GM15510 (cell line): Measurements from ENCODE around the gene CCDC148.

Experiments used
- POLR2A ChIP-seq: IDR thresholded peaks from 3 replicates; pipeline ENCODE4 v1.6.1; 2011; ENCODE audit warnings: borderline replicate concordance; ENCODE audit not compliant: insufficient read length; ENCODE audit errors: extremely low read depth

CCDC148 gene

DNA sequence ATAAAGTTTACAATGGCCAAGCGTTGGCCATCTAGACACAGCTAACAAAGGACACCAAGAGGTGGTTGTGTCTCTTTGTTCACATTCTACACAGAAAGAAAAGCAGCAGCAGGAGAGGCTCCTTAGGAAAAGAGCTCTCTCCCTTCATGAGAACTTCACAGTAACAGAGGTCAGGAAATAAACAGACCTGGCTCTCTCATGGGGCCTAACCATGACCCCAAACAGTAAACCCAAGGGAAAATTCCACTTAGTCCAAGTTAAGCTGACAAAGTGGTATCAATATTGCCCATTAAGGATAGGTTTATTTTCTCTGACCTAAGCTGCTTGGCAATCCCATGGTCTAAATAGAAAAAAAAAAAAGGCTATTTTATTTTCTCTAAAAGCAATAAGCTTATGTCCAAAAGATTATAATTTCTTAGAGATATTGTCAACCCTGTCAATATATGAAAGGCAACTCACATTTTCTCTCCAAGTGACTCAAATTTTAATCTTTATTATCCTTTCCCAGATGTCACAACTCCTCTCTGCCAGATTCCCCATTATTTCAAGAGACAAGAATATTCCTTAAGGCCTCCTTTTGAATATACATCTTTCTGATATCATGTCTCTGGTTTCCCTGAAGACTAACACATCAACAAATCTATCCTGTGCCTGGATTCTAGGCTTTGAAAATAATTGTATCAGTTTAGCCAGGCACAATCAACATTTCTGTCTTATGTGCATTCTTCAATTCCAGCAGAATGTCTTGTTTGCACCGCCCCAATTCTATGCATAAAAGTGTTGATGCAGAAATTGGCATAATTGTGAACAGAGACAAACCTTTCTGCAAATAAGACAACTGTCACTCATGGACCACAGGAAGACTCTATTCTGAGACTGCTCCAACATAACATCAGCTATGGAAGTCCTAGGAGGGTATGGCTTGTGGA, 263.8 kb downstream of the CCDC148 start:
- TF ChIP-seq POLR2A: no peak

DNA sequence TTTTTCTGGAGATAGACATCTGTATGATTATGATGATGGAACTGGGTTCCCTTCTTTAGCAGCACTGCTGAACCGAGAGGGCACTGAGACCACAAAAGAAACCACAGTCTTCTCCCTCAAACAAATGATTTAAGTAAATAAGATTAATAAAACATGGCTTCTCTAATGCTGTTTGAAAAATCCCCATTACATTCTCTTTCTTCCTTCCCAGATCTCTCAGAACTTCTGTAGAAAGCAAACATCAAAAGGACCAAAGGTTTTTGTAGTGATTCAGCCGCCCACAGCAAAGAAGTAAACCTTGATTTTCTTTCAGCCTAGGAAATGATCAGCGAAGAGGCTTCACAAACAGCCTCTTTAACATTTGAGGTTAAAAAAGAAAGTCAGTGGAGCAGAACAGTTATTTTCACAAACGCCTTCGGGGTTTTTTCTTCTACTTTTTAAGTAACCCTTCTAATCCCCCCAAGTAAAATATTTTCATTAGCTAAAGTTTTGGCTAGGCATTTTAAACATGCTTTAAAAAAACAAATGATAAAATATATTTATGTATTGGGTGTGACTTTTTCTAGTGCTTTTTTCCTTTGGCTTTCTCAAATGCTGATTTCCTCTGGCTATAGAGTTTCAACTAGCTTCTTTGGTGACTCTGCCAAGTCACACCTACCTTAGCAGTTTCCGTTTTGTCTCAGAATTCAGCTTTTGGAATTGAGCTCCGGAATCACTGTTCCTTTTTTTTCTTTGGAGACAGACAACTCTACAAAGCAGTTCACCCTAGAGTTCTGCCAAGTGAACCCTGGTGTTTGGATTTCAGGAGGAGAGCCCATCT, 265.3 kb downstream of the CCDC148 start:
- no peak for TF ChIP-seq POLR2A

DNA sequence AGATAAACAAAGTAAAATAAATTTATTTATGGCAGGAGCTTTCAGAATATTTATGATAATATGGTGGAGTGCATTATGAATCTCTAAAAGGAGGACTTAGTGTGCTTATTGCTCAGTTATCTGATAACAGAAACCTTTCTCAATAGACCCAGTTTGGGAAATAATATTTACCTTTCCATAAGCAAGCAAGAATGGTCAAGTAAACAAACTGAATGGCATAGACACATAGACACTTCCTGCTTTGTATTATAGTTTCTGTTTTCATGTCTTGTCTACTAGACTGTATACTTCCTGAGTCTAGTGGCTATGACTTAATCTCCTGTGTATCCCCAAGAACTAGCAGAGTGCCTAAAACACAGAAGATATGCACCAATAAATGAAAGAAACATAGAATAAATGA, 267.0 kb downstream of the CCDC148 start:
- no peak for TF ChIP-seq POLR2A

DNA sequence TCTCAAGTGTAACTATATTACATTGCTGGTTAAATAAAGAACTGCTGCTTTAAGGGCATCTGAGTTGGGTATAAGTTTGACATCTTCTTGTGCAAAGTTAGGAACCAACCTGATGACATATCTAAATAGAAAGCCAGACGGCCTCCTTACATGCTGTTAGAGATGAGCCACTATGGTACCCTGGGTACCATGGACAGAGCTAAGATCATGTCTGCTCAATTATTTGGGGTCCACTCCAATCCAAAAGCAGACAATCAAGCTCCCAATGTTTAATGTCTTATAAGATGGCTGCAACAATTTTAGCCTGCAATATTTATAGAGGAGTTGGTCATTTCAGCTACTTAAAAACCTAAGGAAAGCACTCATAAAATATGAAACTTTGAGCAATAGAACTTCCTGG, 268.6 kb downstream of the CCDC148 start:
- no peak for TF ChIP-seq POLR2A

DNA sequence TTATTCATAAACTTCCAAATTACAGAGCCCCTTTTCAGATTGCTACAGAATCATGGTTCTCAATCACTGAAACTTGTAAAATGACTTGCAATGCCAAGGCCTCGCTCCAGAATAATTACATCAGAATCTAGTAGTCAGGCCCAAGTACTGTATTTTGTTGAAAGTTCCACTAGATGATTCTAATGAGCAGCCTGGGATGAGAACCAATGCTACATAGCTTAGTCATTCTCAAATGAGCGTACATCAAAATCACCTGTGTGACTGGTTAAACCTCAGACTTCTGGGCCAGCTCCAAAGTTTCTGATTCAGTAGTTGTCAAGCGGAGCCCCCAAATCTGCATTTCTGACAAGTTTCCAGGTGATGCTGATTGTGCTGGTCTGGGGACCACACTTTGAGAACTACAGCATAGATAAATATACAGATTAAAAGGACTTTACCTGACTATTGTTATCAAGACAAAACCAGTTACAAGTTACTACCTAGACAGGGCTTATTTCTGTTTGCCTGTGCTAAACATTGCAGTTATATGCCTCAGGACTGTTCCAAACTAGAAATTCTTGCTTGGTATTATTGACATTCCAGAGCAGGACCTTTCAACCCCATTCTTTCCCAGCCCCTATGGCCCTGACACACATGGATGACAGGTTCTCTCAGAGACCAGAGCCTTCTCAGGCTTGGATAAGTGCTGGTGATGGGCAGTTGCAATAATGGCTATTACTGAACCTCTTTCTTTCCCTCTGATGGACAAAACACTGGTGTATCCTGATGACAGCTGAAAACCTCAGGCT, 271.8 kb downstream of the CCDC148 start:
- TF ChIP-seq POLR2A: no peak

DNA sequence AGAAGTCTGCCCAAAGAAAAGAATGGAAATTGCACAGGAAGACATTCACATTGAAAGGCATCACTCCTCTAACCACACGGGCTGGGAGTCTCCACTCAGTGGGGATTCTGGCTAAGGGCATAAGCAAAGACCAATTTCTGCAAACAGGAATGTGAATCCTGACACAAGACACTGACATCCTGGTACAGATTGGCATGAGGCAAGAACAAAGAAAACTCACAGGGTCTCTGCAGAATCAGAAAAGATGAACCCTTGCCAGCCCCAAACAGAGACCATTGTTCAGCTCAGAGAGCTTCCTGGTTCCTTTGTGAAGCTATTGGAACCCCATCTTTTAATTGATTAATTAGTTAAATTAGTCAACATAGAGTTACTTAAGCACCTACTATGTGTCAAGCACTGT, 272.6 kb downstream of the CCDC148 start:
- TF ChIP-seq POLR2A: no peak

DNA sequence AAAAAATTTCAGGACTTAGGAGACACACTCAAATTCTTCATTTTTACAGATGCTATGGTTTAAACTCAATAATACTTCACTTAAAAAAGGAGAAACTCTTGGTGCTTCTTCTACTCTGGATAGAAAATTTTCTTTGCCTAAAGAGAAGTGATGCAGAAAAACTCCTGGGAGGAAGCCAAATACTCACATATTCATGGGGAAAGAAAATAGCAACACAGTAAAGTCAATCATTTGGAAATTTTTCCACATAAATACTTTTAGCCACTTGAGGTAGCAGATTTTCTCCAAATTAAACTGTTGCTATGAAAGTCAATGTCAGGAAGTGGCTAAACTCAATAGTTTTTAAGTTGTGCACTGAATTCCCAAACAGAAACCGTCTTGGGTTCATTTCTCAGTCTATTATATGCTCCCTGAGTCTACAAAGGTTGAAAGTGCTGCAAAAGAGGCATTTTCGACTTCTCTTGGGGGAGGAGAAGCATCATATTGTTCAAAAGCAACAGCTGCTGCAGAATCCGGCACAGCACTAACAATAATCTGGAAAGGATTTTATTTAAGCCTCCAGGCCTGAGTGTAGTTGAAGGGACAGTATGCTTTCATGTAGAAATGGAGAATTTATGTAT, 273.8 kb downstream of the CCDC148 start:
- TF ChIP-seq POLR2A: no peak

DNA sequence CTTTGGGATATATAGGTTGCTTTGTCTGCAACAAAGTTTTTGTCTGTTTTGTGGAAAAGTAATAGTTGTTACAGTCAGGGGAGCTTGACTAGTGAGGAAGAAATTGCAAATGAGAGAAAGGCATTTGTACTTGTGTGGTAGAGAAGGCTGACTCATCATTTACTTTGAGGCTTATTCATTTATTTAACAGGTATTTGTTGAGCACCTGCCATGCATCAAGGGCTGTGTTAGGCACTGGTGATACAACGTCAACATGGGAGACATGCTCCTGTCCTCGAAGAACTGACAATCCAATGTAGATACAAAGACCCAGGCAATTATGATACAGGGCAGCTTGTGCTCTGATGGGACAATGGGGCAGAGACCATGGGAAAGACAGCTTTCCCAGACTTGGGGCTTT, 275.4 kb downstream of the CCDC148 start:
- no peak for TF ChIP-seq POLR2A

DNA sequence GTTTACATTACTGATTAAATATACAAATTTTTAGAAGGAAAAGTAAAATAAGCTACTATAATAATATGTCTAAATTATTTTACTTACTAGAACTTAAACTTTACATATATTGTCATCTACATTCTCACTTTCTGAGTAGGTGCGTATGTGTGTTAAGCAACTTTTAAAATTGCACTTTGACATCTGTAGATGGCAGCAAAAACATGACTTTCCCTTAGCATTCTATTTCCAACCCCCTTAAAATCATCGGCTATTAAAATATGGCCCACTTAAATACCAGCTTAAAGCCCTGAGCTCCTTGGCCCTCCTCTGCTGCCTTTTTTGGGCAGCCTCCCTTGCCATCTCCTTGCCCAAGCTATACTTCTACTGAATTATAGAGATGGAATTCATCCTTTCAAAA, 276.9 kb downstream of the CCDC148 start:
- no peak for TF ChIP-seq POLR2A

DNA sequence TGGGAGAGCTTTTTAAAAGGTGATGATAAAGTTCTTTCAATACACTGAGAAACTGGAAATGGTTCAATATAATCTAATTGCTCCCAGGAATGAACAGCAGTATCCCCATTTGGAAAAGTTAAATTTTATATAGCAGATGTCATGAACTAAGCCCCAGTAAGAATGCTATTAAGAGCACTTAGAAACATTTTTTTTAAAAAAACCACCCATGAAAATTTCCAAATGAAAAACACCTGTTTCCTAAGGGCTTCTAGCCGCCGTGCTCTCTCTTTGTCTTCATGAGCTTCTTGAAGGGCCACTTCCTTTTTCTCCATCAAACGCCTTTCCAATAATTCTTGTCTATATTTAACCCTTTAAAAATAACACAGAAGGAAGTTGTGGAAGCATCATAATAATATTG, 277.9 kb downstream of the CCDC148 start:
- no peak for TF ChIP-seq POLR2A

DNA sequence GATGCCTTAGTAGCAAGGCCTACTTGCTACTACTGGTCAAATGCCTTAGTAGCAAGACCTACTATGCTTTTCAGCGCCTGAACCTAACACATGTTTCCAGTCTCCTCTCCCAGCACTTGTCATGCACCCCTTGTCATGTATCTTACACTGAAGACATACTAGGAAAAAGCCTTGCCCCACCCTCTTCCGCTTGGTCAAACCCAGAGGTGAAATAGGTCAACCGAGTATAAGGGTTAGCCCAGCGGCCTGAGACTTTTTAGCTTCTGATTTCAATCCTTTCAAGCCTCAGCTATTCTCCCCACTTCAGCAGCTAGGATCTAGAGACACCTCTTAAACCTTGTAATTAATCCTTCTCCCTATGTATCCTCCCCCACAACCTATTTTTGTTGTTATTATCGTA, 281.6 kb downstream of the CCDC148 start:
- TF ChIP-seq POLR2A: no peak

DNA sequence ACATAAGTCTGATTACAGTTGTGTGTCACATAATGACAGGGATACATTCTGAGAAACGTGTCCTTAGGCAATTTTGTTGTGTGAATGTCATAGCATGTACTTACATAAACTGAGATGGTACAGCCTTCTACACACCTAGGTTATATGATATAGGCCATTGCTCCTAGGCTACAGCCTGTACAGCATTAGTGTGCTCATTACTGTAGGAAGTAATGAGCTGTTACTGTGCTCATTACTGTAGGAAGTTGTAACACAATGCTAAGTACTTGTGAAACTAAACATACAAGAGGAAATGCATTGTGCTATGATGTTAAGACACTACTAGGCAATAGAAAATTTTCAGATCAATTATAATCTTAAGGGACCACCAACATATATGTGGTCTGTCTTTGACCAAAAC, 282.1 kb downstream of the CCDC148 start:
- TF ChIP-seq POLR2A: no peak

DNA sequence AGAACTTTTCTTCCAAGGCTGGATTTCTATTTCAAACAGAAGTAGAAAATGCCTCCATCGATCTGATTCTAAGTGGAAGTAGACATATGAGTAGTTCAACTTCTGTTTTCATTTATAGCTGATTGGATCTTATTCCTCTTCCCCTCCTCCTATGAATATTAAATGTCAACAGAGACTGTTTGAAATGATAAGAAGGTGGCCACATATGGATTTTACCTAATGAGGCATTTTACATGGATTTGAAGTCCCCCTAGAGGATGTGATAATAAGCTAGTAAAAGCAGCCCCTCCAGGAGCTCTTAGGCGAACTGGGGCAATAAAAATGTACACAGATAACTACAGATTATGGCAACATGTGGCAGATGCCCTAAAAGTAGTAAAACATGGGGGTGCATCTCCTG, 283.8 kb downstream of the CCDC148 start:
- no peak for TF ChIP-seq POLR2A

DNA sequence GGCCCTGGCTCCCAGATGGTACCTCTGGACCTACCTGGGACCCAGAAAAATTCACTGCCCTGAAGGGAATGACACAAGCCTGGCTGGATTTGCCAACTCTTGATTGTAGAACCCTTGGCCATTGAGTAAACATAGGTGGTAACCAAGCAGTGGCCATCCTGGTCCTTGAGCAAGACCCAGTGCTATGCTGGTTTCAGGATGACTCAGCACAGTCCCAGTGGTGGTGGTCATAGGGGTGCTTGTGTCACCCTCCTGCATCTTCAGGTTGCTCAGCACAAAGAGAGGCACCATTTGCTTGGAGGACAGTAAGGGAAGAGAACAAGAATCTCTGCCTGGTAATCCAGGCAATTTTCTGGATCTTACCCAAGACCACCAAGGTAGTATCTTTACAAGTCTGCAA, 302.0 kb downstream of the CCDC148 start:
- no peak for TF ChIP-seq POLR2A

DNA sequence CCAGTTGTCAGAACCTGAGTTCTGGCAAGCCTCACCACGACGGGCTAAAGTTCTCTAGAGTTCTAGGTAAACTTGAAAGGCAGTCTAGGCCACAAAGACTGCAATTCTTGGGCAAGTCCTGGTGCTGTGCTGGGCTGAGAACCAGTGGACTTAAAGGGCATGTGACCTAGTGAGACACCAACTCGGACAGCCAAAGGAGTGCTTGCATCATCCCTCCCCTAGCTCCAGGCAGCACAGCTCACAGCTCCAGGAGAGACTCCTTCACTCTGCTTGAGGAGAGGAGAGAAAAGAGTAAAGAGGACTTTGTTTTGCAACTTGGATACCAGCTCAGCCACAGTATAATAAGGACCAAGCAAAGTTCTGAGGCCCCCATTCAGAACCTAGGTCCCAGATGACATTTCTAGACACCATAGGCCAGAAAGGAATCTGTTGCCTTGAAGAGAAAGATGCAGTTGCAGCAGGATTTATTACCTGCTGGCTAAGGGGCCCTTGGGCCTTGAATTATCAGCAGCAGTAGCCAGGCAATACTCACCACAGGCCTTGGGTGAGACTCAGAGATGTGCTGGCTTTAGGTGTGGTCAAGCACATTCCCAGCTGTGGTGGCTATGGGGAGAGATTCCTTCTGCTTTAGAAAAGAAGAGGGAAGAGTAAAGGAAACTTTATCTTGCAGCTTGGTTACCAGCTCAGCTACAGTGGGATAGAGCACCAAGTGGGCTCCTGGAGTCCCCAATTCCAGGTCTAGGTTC, 303.1 kb downstream of the CCDC148 start:
- no peak for TF ChIP-seq POLR2A
